NCI-H345 treated with DMSO at 0.1 percent for 48 hours (cell line): ENCODE results near the gene PPP1CC.
A peak's percentile ranks its signal among the peaks of the same experiment; 100 is the strongest.
"Not testable (repeated sequence)": the region's sequence is repeated elsewhere in the genome, so short reads cannot be mapped to it uniquely, and the experiment has no call there.

ENCODE experiments used
- DNase-seq: peaks from one replicate; lab custom pipeline; 2025; ENCODE audit not compliant: unreplicated experiment; lab: John Stamatoyannopoulos, UW

PPP1CC gene

GRCh38 chr12:110726708-110727369, 15.9 kb downstream of the PPP1CC start:
- no peak for DNase-seq

- DNase-seq, result no peak
Measured at GRCh38 chr12:110726028-110726427, 16.7 kb downstream of the PPP1CC start.

GRCh38 chr12:110725267-110725666, 17.4 kb downstream of the PPP1CC start:
- no peak for DNase-seq

DNA sequence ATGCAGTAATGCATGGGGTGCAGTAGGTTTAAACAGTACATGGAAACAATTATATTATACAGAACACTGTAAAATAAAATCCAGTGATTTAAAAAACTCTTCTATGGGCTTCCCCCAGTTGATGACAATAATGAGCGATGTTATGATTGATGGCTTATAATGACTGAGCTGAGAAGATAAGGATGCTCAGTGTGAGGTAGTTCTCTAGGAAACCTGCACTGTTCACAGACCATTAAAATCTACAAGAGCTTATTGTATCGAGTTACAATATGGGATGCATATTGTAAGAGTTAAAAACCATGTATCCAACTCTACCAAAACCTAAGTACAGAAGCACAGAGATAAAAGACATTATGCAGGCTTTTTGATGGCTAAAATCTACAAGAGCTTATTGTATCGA, 19.8 kb downstream of the PPP1CC start:
- not testable (repeated sequence) for DNase-seq

DNA sequence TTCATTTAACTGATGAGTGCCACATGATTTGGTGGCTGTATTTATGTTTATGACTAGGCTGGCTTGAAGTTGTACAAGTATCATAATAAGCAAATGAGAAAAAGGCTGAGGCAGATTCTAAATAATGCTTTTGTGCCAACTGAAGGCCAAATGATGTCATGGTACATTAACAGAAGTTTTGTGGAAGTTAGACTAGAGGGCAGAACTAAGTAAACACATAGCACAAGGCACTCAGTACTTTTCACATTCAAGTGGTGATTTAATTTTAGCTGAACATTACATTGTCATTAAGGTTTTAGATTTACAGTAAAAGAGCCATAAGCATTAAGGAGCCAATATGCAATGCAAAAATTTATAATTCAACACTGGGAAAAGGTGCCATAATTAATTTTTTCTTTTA, 21.1 kb downstream of the PPP1CC start:
- DNase-seq, result peak; percentile 36

DNA sequence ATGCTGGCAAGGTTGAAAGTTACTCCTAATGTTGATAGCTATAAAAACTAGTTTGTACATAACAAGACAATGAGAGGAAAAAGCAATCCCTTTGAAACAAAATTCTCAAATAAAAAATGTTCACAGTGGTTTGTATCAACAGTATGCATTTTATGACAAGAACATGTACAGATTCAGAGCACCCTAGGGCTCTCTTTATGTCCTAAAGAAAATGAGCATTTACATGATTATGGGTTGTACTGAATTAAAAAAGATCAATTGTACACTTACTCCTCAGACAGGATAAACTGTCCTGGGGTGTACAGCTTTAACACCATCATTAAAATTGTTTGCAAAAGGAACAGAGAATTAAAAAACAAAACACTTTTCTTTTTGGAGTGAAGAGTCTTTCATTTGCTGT, 22.2 kb downstream of the PPP1CC start:
- no peak for DNase-seq

GRCh38 chr12:110718222-110718908, 24.3 kb downstream of the PPP1CC start:
- DNase-seq, result peak; percentile 71

- no peak for DNase-seq
Measured at GRCh38 chr12:110717037-110717436, 25.7 kb downstream of the PPP1CC start.

DNA sequence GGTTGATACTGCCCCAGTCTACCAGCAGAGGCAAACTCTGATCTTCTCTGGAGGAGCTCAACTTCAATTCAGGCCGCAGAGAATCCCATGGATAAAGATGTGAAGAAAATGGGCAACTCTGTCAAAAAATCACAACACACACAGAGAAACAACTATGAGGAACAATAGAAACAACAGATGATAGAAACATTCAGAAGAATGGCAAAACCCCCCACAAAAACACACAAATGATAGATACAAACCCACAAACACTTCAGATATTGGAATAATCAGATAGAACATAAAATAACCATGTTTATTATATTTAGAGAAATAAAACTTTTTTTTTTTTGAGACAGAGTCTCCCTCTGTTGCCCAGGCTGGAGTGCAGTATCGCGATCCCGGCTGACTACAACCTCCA, 33.8 kb downstream of the PPP1CC start:
- no peak for DNase-seq

DNA sequence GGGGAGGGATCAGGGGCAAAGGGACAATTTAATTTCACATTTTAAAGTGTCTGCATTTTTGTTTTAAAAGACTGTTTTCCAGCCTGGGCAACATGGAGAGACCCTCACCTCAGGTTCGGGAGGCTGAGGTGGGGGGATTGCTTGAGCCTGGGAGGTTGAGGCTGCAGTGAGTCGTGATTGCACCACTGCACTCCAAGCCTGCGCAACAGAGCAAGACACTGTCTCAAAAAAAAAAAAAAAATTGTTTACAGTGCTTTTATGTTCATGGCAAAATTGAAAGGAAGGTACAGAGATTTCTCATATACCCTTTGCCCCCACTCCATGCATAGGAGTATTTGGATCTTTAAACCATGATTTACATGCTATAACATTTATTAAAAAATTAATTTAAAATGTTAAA, 37.4 kb downstream of the PPP1CC start:
- no peak for DNase-seq

GRCh38 chr12:110704750-110705149, 37.9 kb downstream of the PPP1CC start:
- peak; percentile 18 for DNase-seq

GRCh38 chr12:110704231-110704630, 38.5 kb downstream of the PPP1CC start:
- no peak for DNase-seq

DNA sequence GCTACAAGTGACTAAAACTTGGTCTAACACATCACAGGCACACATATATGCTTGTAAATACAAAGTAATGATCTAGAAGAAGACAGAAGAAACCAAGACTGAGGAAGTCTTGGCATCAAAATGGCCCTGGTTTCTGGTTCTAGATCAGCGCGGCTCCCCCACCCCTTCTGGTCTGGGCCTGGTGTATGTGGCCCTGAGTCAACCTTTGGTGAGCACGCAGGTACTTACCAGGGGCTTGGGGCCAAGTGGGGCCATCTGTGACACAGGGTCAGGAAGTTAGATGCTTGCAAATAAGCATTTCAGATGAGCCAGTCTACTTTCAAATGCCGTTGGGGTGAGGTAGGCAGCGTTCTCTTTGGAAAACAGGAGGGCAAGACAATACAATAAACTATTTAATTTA, 40.6 kb downstream of the PPP1CC start:
- DNase-seq, result no peak

GRCh38 chr12:110699591-110700445, 42.9 kb downstream of the PPP1CC start:
- DNase-seq, result no peak

GRCh38 chr12:110698171-110698902, 44.4 kb downstream of the PPP1CC start:
- DNase-seq, result no peak

DNA sequence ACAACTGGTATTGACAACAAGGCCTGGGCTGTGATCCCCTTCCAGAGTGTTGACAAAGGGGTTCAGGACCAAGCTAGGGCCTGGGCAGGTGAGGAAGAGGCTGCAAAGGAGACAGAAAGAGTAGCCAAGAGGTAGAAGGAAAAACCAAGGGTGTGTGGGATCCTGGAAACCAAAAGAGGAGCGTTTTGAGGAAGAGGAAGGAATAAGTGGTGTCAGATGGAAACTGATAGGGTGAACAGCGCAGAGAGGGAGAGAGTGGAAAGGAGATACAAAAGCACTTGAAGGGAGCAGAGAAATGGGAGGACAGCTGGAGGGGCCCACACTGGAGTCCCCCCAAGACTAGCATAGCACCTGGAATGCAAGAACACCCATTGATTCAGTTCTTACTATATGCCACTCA, 45.5 kb downstream of the PPP1CC start:
- DNase-seq, result no peak

- DNase-seq, result no peak
Measured at GRCh38 chr12:110696283-110696682, 46.4 kb downstream of the PPP1CC start.

- no peak for DNase-seq
Measured at GRCh38 chr12:110694330-110694901, 48.3 kb downstream of the PPP1CC start.

- DNase-seq, result no peak
Measured at GRCh38 chr12:110693731-110694130, 49.0 kb downstream of the PPP1CC start.

DNA sequence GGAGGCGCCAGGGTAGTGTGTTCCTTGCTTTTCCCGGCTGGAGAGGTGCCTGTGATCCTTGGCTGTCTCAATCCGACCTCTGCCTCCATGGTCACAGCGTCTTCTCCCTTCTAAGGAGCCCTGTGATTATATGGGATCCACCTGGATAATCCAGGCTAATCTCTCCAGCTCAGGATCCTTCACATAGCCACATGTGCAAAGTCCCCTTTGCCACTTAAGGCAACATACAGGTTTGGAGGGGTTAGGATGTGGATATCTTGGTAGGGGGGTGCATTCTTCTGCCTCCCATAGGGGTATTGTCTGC, 52.6 kb downstream of the PPP1CC start:
- DNase-seq, result no peak
